GM12878 (cell line): ENCODE data around the gene BAG1. TPM values are rescaled to one million over a fixed set of nuclear protein-coding genes. Genes with fewer than 3 reads are reported as not detected.

ENCODE experiments used
- ATAC-seq: fragments of 200-7000 bp; cut with Tn5 transposase; 3 replicates; pipeline ENCODE4 v1.9.1; 2020; ENCODE audit warnings: mild to moderate bottlenecking, moderate library complexity
- BruUV-seq: library from RNA; stranded (reverse); fragments of 400-500 nt; replicated peaks from 2 replicates; lab custom pipeline; 2021; lab: Mats Ljungman, UMichigan
- CTCF ChIA-PET: fragments of 300-600 bp; sonication (Branson Sonifier 250); formaldehyde crosslinking; extraction: SDS; loops from one replicate; lab custom pipeline; 2021; ENCODE audit warnings: inconsistent platforms; lab: Yijun Ruan, JAX
- POLR2A ChIA-PET: fragments of 350-600 bp; formaldehyde crosslinking; extraction: SDS; loops from one replicate; lab custom pipeline; 2021; ENCODE audit warnings: inconsistent platforms; lab: Charles Lee
- RAD21 ChIA-PET: fragments of 300-600 bp; sonication (Branson Sonifier 250); formaldehyde crosslinking; loops from one replicate; lab custom pipeline; 2023; ENCODE audit warnings: antibody characterized with exemption; ENCODE audit not compliant: unreplicated experiment; lab: Charles Lee
- SMC1A ChIA-PET: fragments of 300-600 bp; sonication (Branson Sonifier 250); formaldehyde crosslinking; loops from one replicate; lab custom pipeline; 2023; ENCODE audit not compliant: unreplicated experiment, uncharacterized antibody; lab: Charles Lee
- DNase-seq: peaks from one replicate; pipeline ENCODE4 v3.0.0-alpha.2; 2011; ENCODE audit warnings: low read depth, low spot score
- FAIRE-seq: peaks from 3 replicates; lab custom pipeline; 2011; peaks lifted over from hg19 to GRCh38; lab: Jason Lieb, UNC
- H2AFZ ChIP-seq: 2 replicates; pipeline ENCODE4 v1.6.0; 2011; ENCODE audit warnings: low read depth, low read length, control low read depth; ENCODE audit not compliant: control insufficient read depth
- H3K27ac ChIP-seq: 2 replicates; pipeline ENCODE4 v1.5.1; 2011; ENCODE audit warnings: control low read depth; ENCODE audit not compliant: control insufficient read depth, insufficient read depth
- H3K27me3 ChIP-seq, 2 experiments: replicated peaks in 1 of 2; 2 replicates each; pipeline versions ENCODE4 v1.6.0 to v1.6.1; 2011; ENCODE audit warnings: low read length in 1 of 2; ENCODE audit not compliant: control insufficient read depth in 2 of 2, insufficient read depth in 2 of 2
- H3K36me3 ChIP-seq, 2 experiments: 2 replicates each; pipeline ENCODE4 v1.5.1; 2011; ENCODE audit warnings: low read length in 1 of 2; ENCODE audit not compliant: control insufficient read depth in 2 of 2, insufficient read depth in 2 of 2
- H3K4me1 ChIP-seq: 2 replicates; pipeline ENCODE4 v1.6.1; 2011; ENCODE audit warnings: mild to moderate bottlenecking, low read length, moderate library complexity, mixed read lengths; ENCODE audit not compliant: control insufficient read depth, insufficient read depth
- H3K4me2 ChIP-seq: 2 replicates; pipeline ENCODE4 v1.6.0; 2011; ENCODE audit warnings: control low read depth; ENCODE audit not compliant: control insufficient read depth, insufficient read depth
- H3K4me3 ChIP-seq: fragments of 200-600 bp; sonication (generic); 2 replicates; pipeline ENCODE4 v1.5.1; 2016
- H3K79me2 ChIP-seq: 2 replicates; pipeline ENCODE4 v1.6.0; 2011; ENCODE audit warnings: low read length; ENCODE audit not compliant: control insufficient read depth, insufficient read depth
- H3K9ac ChIP-seq: 2 replicates; pipeline ENCODE4 v1.8.0; 2011; ENCODE audit warnings: low read length, control low read depth, mixed read lengths; ENCODE audit not compliant: control insufficient read depth, insufficient read depth
- H3K9me3 ChIP-seq: replicated peaks from 3 replicates; pipeline ENCODE4 v1.5.1; 2011; ENCODE audit warnings: mild to moderate bottlenecking, low read length; ENCODE audit not compliant: control insufficient read depth, insufficient read depth
- H4K20me1 ChIP-seq: 2 replicates; pipeline ENCODE4 v1.6.0; 2011; ENCODE audit not compliant: control insufficient read depth, insufficient read depth
- DPF2 ChIP-seq: fragments of 450-650 bp; IDR thresholded peaks from 2 replicates; pipeline ENCODE4 v1.6.1; 2017; ENCODE audit warnings: mild to moderate bottlenecking
- IRF3 ChIP-seq: fragments of 450-650 bp; IDR thresholded peaks from 2 replicates; pipeline ENCODE4 v1.6.1; 2014; ENCODE audit warnings: mild to moderate bottlenecking
- RELA ChIP-seq: fragments of 450-650 bp; IDR thresholded peaks from 2 replicates; pipeline ENCODE4 v1.8.0; 2014; ENCODE audit warnings: borderline replicate concordance; ENCODE audit not compliant: partially characterized antibody
- TCF7 ChIP-seq: IDR thresholded peaks from 2 replicates; pipeline ENCODE4 v1.6.1; 2014; ENCODE audit warnings: antibody characterized with exemption, borderline replicate concordance
- WRNIP1 ChIP-seq: IDR thresholded peaks from 2 replicates; pipeline ENCODE4 v1.6.1; 2011; ENCODE audit warnings: low read depth, low read length, improper control_type of control experiment, borderline replicate concordance
- ZBTB33 ChIP-seq: fragments of 450-650 bp; IDR thresholded peaks from 2 replicates; pipeline ENCODE4 v1.6.1; 2017; ENCODE audit warnings: mild to moderate bottlenecking
- ZNF207 ChIP-seq: fragments of 450-650 bp; IDR thresholded peaks from 2 replicates; pipeline ENCODE4 v1.6.1; 2014; ENCODE audit warnings: antibody characterized with exemption, mild to moderate bottlenecking, borderline replicate concordance
- ZNF274 ChIP-seq: IDR thresholded peaks from one replicate; pipeline ENCODE4 v1.8.0; 2011; ENCODE audit not compliant: insufficient read length, insufficient read depth
- WGBS: methylation state at CpG from one replicate; pipeline ENCODE4 v1.1.6; 2016; ENCODE audit warnings: low lambda C conversion rate; ENCODE audit not compliant: insufficient replicate concordance, insufficient coverage; ENCODE audit errors: missing lambda C conversion rate; 5-methylcytosine and 5-hydroxymethylcytosine counted together
- in situ Hi-C: fragments of 300-500 bp; cut with MboI; formaldehyde crosslinking; loops from 9 replicates; pipeline ENCODE4 v1.14.3; 2018; ENCODE audit warnings: mixed read lengths
- intact Hi-C: fragments of 100-400 bp; cut with micrococcal nuclease; formaldehyde crosslinking; loops from one replicate; pipeline ENCODE4 v1.14.2; 2022; ENCODE audit not compliant: unreplicated experiment
- polyA plus RNA-seq, 11 experiments: library from polyadenylated mRNA; depleted of rRNA in 4 of 11; unstranded in 6 of 11; stranded (reverse) in 5 of 11; fragments of >200 nt; fragmentation: Nextera tagmentation in 4 of 11; fragmentation: Illumina TruSeq in 1 of 11; extraction: Ambion mirVana in 4 of 11; extraction: Trizol in 1 of 11; gene quantifications; 1 replicate in 1 of 11; 2 replicates in 10 of 11; pipeline versions ENCODE4 v1.2.1 to v1.2.3, GENCODE V29; 2011 to 2016; ENCODE audit warnings: inconsistent platforms in 2 of 11, missing spikeins in 2 of 11, low read depth in 1 of 11
- total RNA-seq, 4 experiments: library from RNA; depleted of rRNA in 3 of 4; stranded (reverse); fragments of >200 nt in 3 of 4; fragmentation: Illumina TruSeq in 1 of 4; extraction: Trizol in 1 of 4; gene quantifications; 2 replicates each; pipeline versions ENCODE4 v1.2.1 to v1.2.3, GENCODE V29; 2013 to 2021

The BAG1 gene
- total and polyA plus RNA-seq, 10 of the 15 experiments (the other 5 are each of a cell fraction or from before 2014, with no cell fraction given), result 11.6 to 135 (median 68.9) TPM

GRCh38 chr9:33246269-33246860 is 18.1 kb downstream of the BAG1 start:
- no peaks in the 10 kb centered on the region for H3K9me3 ChIP-seq
- FAIRE-seq, result no peak
- no peak overlapping the region for H3K4me2 ChIP-seq
- BruUV-seq, result no TSS peak
- no peaks in the 10 kb centered on the region for H4K20me1 ChIP-seq
- DNase-seq, result no peak
- 84% methylated on average over 9 of the region's 9 CpGs for WGBS
- TF ChIP-seq TCF7 (no peak), DPF2 (no peak), IRF3 (no peak), ZBTB33 (no peak), ZNF207 (no peak), ZNF274 (no peak), WRNIP1 (no peak), RELA (no peak)
- in situ Hi-C loops, result loop anchor here (5.0 kb wide), 1 partner anchor 51 kb away; no protein-coding TSS in a partner anchor
- ChIA-PET RAD21 (no interaction called here), CTCF (no interaction called here), SMC1A (no interaction called here), POLR2A (no interaction called here)
- ATAC-seq, result no peak
- H2AFZ ChIP-seq, result no peak overlapping the region
- no peak overlapping the region for H3K27ac ChIP-seq
- H3K27me3 ChIP-seq, result no peaks in the 10 kb centered on the region
- intact Hi-C loops, result no loop called here
- peaks cover 0 to 3% of the 10 kb centered on the region in 2 experiments; a peak in 1 of 4 replicates for H3K36me3 ChIP-seq
- H3K79me2 ChIP-seq, result no peaks in the 10 kb centered on the region
- peaks cover 16% of the 10 kb centered on the region for H3K4me1 ChIP-seq
- no peak overlapping the region for H3K4me3 ChIP-seq
- no peak overlapping the region for H3K9ac ChIP-seq
